GM18873 (cell line): ENCODE data around the gene CCDC154.
A peak's percentile ranks its signal among the peaks of the same experiment; 100 is the strongest.

Source experiments
- ATAC-seq: cut with Tn5 transposase; IDR thresholded peaks from one replicate; pipeline ENCODE4 v1.9.1; 2021; ENCODE audit warnings: mild to moderate bottlenecking, moderate library complexity, moderate number of reproducible peaks; ENCODE audit not compliant: unreplicated experiment, low FRiP score

CCDC154 gene

DNA sequence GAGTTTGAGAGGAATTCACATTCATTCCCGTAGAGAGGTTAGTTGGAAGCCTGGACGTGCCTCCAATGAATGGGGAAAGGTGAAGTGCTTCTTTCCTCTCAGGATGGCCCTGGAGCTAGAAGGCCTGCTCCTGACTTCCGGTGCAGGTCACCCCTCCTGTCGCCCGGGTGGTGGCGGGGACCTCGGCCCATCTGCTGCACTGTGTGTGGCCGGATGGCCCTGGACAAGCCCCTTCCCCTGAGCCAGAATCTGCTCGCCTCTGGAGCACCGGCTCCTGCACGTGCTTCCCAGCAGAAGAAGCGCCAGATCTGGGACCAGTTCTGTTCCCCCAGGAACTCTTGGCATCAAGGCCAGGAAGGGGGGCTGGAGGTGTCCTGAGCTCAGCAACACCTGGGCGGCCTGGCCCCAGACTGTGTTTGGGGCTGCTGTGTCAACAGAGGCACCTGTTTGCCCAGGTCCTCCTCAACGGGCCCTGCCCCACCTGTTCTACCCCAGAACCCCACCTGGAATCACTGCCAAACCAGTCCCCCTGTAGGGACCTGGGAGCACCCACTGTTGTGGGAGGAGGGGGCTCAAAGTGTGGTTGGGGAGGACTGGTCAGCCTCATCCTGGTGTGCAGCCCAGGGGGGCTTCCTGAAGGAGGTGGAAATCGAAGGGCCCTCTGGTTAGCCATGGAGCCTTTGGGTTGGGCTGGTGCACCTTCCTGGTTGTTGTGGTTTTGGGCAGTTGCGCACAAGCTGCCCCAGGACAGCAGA, 18.6 kb downstream of the CCDC154 start:
- ATAC-seq, result no peak

DNA sequence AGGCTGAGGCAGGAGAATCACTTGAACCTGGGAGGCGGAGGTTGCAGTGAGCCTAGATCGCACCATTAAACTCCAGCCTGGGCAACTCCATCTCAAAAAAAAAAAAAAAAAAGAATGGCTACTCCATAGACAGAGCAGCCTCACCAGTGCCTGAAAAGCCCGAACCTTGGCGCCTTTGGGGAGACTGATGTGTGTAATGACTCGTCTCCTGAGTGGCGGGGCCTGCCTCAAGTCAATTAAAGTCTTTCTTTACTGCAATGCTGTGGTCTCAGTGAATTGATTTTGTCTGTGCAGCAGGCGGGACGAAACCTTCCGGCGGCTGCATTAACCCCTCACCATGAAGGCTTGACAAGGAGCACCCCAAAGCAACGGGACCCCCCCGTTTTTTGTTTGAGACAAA, 20.3 kb downstream of the CCDC154 start:
- no peak for ATAC-seq

DNA sequence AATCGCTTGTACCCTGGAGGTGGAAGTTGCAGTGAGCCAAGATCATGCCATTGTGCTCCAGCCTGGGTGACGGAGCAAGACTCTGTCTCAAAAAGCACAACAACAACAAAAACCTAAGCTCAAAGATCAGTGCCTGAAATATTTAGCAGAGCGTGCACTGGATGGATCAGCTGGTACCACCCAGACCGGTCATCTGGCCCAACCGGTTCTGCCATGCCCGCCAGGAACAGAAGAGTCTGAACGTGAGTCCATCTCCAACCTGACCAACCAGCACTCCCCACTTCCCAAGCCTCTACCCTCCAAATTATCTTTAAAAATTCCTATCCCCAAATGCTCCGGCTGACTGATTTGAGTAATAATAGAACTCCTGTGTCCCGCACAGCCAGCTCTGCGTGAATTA, 22.3 kb downstream of the CCDC154 start:
- no peak for ATAC-seq

DNA sequence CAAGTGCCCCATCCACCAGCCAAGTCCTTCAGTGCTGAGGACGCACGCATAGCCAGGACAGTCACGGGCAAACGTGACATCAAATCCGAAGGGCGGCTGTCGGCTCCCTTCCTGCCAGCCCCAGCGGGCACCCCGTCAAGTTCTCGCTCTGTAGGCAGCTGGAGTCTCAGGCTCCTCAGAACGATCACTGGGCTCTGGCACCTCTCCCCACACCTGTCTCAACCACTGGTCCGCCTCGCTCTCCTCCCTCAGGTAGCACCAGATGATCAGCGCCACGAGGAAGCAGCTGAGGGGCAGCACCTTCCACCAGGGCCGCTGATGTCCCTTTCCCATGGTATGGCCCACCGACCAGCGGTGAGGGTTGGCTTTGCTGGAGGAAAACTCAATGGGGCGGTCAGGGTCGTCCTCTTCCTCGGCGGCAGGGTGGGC, 24.2 kb downstream of the CCDC154 start:
- peak; percentile 1 for ATAC-seq

DNA sequence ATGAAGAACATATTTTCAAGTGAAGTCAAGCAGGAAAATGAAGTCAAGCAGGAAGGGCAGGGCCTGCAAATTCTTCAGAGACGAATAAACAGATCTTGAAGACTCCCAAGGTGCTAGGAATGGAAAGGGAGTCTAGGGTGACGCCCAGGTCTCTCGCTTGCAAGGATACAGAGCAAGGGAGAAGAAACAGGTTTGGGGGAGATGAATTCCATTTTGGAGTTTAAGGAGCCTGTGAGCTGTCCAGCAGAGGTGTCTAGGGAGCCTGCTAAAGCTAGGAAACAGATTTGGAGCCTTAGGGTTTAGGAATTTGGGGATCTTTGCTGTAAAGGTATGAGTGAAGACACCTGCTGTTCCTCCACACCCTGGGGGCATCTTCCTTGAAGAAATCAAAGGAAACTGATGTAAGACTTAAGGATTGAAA, 27.8 kb downstream of the CCDC154 start:
- no peak for ATAC-seq

DNA sequence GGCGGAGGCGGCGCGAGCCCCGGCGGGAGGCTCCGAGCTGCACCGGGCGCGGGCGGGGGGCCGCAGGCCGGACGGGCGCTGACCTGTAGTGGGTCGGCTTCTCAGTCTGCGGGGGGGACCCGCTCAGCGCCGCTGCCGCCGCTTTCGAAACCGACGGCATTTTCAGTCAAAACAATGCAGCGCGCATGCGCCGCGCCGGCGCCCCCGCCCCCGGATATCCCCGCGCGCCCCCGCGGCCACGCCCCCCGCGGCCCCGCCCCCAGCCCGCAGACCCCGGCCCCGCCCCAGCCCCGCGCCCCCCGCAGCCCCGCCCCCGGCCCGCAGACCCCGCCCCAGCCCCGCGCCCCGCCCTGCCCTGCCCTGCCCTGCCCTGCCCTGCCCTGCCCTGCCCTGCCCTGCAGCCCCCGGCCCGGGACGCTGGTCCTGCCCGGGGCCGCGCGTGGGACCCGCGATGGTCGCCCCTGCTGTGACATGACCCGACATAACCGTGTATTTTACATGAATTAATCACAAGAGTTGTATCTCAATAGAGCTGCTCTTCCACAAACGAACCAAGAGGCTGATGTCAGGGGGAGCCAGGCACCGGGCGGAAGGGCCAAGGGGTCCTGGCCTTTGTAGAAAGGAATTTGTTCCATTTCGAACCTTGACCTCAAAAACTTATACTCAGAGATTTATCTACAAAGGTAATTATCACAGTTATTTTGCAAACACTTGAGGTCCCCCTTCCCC, 29.7 kb downstream of the CCDC154 start, which contains the start of gene UNKL:
Gene UNKL, minus strand, starts transcription at position 173 of the 729 bp plus-strand sequence. Its CDS starts 13 bp downstream, at position 160.
- no peak for ATAC-seq

DNA sequence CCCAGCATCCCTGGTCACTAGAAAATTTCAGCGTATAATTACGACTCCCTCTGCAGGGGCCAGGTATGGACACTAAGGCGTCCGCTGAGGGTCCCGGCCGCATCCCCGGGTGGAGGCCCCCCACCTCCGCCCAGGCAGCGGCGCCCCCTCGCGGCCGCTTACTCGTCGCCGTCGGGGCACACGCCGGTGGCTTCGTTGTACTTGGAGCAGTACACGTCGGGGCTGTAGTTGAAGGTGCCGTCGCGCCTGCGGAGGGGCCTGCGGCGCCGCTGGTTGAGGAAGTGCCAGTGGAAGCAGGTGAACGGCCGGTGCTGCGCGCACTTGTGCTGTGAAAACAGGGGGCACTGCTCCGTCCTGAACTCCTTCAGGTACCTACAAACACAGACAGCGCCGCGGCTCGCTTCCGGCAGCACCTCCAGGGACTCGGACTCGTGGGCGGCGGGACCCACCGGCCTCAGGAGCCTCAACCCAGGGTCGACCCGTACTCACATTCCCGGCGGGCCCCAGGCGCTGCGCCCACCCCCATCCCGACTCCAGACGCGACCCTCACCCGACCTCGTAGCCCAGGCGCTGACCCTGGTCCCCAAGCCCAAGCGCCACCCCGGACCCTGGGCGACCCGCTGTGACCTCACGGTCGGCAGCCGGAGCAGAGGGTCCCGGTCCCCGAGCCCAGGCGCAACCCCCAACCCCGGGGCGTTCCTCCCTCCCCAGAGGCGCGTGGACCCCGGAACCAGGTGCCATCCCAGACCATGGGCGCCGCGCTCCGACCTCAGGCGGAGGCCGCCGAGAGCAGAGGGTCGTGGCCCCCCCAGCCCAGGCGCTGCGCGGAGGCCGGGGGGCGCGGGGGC, 30.4 kb downstream of the CCDC154 start:
- ATAC-seq, result no peak

DNA sequence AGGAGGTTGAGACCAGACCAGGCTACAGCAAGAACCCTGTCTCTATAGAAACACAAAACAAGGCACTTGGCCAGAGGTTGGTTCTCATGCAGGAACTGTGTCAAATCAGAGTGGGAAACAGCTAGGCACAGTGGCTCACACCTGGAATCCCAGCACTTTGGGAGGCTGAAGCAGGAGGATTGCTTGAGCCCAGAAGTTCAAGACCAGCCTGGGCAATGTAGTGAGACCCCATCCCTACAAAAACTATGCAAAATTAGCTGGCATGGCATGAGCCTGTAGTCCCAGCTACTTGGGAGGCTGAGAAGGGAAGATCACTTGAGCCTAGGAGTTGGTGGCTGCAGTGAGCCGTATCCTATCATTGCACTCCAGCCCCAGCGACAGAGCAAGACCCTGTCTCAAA, 31.5 kb downstream of the CCDC154 start:
- no peak for ATAC-seq

DNA sequence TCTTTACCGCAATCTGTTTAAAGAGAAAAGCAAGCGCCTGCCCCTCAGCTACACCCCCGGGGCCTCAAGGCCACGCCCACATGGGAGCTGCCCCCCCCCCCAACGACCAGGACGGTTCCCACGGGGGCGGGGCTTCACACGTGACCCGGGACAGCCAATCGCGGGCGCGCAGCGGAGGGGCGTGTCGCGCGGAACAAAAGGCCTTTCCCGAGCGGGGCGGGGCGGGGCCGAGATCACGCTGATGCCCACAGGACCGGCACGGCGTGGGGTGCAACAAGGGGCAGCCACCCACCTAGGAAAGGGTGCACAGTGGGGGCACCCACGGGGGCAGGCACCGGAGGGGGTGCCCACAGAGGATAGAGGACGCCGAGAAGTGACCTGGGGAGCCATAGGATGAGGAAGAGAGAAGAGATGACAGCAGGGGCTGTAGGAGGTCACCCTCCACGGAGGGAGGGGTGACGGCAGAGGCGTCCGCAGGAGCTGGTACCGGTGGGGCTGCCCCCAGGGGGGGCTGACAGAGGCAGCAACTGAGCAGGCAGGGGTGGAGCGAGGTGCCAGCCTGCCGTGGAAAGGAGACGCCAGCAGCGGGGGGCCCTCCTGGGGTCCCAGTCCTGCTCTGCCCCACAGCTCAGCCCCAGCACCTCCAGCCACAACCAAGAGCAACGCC, 36.1 kb downstream of the CCDC154 start:
- no peak for ATAC-seq

DNA sequence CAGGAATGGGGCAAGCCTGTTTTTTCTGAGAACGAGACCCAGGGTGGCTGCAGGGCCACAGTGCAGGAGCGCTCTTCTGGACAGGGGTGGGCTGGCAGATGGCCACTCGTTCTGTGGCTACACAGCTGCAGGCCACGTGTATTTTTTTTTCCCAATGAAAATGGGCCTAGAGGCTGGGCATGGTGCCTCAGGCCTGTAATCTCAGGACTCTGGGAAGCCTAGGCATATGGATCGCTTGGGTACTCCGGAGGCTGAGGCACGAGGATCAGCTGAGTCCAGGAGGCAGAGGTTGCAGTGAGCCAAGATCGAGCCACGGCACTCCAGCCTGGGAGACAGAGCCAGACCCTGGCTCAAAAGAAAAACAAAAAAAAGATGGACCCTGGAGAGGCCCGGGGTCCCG, 36.6 kb downstream of the CCDC154 start:
- no peak for ATAC-seq

DNA sequence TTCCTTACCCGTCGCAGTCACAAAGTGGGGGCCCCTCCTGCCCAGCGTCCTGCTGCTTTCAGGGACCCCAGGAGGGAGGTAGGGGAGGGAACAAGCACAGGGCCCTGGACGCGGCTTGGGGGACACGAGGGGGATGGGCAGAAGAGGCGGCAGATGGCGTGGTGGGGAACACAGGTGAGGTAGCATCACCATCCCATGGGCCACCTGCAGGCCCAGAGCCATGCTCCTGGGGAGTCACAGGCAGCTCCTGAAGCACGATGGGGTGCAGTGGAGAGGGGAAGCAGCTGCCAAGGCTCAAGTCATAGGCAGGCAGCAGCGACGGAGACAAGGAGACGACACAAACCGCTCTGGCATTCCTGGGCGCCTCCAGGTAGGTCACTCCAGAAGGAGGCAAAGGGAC, 40.6 kb downstream of the CCDC154 start:
- ATAC-seq, result no peak

DNA sequence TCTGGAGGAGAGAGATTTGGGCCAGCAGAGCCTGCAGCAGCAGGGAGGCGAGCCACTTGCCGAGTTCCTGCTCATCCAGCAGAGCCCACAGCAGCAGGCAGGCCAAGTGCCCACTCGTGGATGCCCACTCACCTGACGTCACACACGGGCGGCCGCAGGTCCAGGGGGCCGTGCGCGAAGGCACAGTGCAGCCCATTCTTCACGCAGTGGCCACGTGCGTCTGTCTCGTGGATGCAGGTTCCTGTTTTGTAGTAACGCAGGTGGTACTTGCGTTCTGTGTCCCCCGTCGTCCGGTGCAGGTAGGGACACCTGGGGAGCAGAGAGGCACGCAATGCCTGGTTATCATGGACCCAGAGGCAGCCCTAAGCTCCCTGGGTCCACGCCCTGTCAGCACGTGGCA, 41.3 kb downstream of the CCDC154 start:
- ATAC-seq, result no peak

DNA sequence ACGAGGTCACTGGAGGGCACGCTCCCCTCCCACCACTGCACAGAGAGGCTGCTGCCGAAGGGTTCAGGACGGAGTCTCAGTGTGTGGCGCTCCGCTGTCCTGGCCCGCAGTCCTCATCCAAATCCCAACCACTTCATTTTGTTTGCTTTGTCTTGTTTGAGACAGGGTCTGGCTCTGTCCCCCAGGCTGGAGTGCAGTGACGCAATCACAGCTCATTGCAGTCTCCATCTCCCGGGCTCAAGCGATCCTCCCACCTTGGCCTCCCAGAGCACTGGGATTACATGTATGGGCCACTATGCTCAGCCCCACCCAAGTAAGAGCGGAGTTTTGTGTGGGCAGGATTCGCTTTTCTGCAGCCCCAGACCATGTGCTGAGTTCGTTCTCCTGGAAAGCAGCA, 42.6 kb downstream of the CCDC154 start:
- ATAC-seq, result no peak

DNA sequence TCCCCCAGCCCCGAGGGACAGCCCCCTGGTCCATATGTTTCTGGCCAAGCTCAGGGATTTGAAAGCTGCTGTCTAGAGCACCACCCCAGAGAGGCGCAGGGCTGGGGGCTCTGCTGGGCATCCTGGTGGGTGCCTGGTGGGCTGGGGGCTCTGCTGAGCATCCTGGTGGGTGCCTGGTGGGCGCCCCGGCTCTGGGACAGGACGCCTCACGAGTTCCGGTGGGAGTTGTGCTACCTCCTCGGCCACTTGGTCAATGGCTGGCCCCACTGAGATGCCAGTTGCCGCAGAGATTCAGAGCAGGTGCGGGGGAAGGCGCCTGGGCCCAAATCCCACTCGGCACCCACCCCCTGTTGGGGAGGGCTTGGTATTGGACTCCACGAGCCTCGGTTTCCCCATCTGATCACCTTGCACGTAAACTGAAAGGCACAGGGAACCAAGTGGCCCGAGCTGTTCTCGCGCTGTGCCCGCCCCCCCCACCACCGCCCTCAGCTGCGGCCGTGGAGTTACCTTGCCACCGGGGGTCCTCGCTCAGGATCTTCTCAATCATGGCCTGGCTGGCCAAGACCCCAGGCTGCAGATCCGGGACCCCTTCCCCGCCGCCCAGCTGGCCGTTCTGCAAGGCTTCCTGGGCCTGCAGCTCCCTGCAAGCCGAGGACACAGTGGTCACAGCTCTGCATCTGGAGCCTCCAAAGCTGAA, 43.1 kb downstream of the CCDC154 start:
- no peak for ATAC-seq

DNA sequence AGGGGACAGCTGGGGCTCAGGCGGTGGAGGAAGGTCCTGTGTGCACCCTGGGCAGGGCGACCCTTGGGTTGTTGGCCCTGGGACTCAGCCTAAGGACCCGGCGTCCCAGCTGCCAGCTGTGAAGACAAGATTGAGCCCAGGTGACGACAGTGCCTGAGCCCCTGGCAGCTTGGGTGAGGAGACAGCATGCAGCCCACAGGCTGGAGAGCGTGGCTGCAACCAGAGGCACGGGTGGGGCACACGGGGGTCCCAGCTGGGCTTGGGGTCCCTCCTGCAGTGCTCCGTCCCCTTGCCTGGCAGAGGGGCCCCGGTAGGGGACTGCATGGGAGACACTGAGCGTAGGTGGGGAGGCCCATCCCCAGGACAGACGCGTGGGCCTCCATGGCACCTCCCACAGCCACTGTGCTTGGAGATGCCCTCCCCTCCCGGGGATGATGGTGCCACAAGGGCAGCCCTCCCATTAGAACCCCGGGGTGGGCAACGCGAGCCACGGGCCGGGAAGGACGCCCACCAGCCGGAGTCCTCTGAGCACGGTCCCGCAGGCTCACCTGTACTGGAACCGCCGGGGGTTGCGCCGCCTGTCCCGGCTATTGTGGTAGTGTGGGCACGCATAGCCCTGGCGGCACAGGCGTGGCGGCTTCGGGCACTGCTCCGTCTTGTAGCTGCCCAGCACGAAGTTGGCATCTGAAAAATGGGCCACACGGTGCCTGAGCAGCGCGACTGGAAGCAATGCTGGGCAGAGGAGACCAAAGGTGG, 45.4 kb downstream of the CCDC154 start:
- no peak for ATAC-seq

DNA sequence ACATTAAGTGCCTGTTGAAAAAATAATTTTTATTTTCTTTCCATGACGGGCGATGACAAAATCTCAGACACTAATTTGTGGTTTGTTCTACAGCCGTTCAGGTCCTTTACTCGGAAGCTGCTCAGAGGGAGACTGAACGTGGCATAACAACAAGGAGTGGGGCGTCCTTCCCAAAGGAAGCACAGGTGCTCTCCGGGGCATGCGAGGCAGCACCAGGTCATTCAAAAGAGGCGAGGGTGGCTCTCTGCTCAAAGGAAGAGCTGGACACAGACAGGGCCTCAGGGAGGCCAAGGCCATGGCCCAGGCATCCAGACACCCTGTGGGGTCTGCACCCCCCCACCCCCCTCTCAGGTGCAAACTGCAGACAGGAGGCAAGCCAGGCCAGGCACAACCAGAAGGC, 46.0 kb downstream of the CCDC154 start:
- no peak for ATAC-seq

DNA sequence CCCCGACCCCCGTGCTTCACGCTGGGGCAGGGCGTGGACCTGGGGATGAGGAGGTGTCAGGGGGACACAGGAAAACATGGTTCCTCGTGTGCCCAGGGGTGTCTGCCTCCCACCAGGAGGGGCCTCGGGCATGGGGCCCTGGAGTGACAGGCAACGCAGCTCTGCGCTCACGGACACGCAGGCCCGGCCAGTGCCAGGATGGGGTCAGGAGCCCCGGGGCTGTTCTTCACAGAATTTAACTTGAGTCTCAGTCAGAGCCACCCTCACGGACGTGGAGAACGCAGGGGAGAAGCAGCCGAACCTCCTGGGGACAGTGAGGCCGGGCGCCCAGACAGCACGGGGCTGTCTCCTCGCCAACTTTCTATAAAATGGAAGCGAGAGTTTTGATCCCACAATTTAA, 46.6 kb downstream of the CCDC154 start:
- ATAC-seq, result no peak

DNA sequence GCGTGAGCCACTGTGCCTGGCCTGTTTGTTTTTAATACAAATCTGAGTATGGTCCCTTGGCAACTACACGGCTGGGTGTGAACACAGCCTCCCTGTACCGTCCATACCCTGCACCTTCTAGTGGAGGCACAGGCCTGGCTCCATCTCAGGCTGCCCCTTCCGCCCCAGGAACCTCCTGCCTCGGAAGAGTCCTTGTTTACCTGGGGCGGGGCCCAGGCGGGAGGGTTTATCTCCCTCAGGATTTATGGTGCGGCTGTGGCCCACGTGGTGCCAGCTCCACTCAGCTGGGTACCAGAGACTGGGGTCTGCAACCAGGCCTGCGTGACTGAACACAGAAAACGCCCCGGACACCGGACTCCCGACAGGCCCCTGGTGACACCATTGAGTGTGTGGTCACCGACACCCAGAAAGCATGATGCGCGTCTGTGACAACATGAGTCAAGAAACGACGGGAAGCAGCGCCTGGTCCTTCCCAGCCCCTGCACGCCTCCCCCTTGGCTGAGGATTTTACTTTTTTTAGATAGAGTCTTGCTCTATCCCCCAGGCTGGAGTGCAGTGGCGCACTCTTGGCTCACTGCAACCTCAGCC, 48.8 kb downstream of the CCDC154 start:
- no peak for ATAC-seq
